ENCODE data around the gene SH3GL3. TPM values are rescaled to one million over a fixed set of nuclear protein-coding genes. Genes with fewer than 3 reads are reported as not detected.

The SH3GL3 gene
- total and polyA plus RNA-seq, 2 of the 8 experiments (the other 6 are each of a cell fraction or from before 2014, with no cell fraction given) = 14.1 to 19.1 TPM

DNA sequence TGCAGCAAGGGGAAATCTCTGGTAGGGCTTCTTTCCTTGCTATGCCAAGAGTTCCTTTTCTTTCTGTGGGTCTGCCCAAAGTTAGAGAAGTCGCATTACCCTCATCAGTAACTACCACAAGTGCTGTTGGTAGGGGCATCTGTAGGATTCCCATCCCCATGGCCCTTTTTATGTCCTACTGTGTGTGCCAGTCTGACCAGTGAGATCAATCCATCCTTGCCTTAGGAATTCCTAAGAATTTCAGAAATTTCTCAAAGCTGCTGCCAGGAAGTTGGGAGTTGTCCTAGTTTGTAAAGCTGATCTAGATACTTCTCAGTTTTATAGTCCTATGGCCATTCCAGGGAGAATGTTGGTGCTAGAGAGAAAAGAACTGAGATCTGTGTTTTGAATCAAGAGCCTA, 36.5 kb downstream of the SH3GL3 start:
- WGBS, 2 experiments (ENCODE audit: extremely low coverage in 1 of 2, insufficient coverage in 1 of 2, insufficient read length in 1 of 2, insufficient replicate concordance in 2 of 2, low coverage in 1 of 2, low lambda C conversion rate in 2 of 2, missing lambda C conversion rate in 1 of 2) = 90% methylated on average over 1 of the region's 1 CpG; no CpG with 5 or more reads in 1 of the 2 experiments
- no peaks in the 10 kb centered on the region for H3K23me2 ChIP-seq (ENCODE audit: low read depth, low read length)
- no peak overlapping the region for H3K9ac ChIP-seq (replicated peaks in 1 of 4; ENCODE audit: extremely low read depth in 1 of 4, low read depth in 3 of 4, low read length in 3 of 4)
- H3K18ac ChIP-seq (ENCODE audit: extremely low read depth, low read length) = no peak overlapping the region
- H3K27me3 ChIP-seq (replicated peaks in 1 of 4; ENCODE audit: control insufficient read depth in 3 of 4, extremely low read depth in 1 of 4, insufficient read depth in 3 of 4, low read length in 3 of 4) = no peaks in the 10 kb centered on the region
- no peak overlapping the region for H3K56ac ChIP-seq (replicated peaks; ENCODE audit: insufficient read length, low read depth, low read length)
- H3K36me3 ChIP-seq (ENCODE audit: control insufficient read depth in 2 of 4, insufficient read depth in 4 of 4, low read length in 3 of 4) = no peaks in the 10 kb centered on the region
- no peaks in the 10 kb centered on the region for H4K20me1 ChIP-seq (replicated peaks in 1 of 2; ENCODE audit: control insufficient read depth in 1 of 2, insufficient read depth in 2 of 2, low read length in 2 of 2)
- no peak overlapping the region for H2BK20ac ChIP-seq (ENCODE audit: low read length)
- FAIRE-seq (no peak), DNase-seq (ENCODE audit: low read depth in 1 of 2, low spot score in 2 of 2) (no peak)
- H3K27ac ChIP-seq (ENCODE audit: low read depth, low read length) = no peak overlapping the region
- no peak overlapping the region for H2AFZ ChIP-seq (ENCODE audit: low read length)
- H2BK5ac ChIP-seq (ENCODE audit: low read depth, low read length) = no peak overlapping the region
- CTCF ChIA-PET (ENCODE audit: partially characterized antibody) = interaction anchor here (0.7 to 1.7 kb wide), 2 partner anchors 37 to 45 kb away, joined by 3 read pairs; no protein-coding TSS in a partner anchor
- H4K8ac ChIP-seq (ENCODE audit: extremely low read depth, insufficient read depth, low read length) = no peak overlapping the region
- no peak overlapping the region for H3K4ac ChIP-seq (replicated peaks; ENCODE audit: insufficient read length, low read depth, low read length)
- H3K4me2 ChIP-seq (ENCODE audit: insufficient read depth in 1 of 2, low read depth in 2 of 2, low read length in 2 of 2) = no peak overlapping the region
- no peak overlapping the region for H3K14ac ChIP-seq (ENCODE audit: insufficient read length)
- H3K9me3 ChIP-seq (ENCODE audit: insufficient read depth in 2 of 2, low read depth in 1 of 2, low read length in 1 of 2) = peaks cover 3 to 9% of the 10 kb centered on the region in 2 experiments; a peak in 2 of 4 replicates
- H3K23ac ChIP-seq (ENCODE audit: insufficient read length) = no peak overlapping the region
- H3K79me2 ChIP-seq (ENCODE audit: control insufficient read depth in 1 of 2, insufficient read depth in 2 of 2, low read length in 2 of 2) = peaks cover 0 to 17% of the 10 kb centered on the region in 2 experiments; a peak in 1 of 4 replicates
- POLR2A ChIA-PET (ENCODE audit: partially characterized antibody) = no interaction called here
- no peak overlapping the region for H2BK15ac ChIP-seq (ENCODE audit: low read length)
- H3K4me3 ChIP-seq (ENCODE audit: extremely low read depth in 1 of 4, insufficient read depth in 2 of 4, low read depth in 3 of 4, low read length in 4 of 4) = no peak overlapping the region
- H4K91ac ChIP-seq (replicated peaks; ENCODE audit: insufficient read length, low read length) = no peak overlapping the region
- H2AK5ac ChIP-seq (ENCODE audit: low read depth, low read length) = no peak overlapping the region
- H3K79me1 ChIP-seq (ENCODE audit: low read depth, low read length) = no peaks in the 10 kb centered on the region; the same call in 1 of the 2 replicates
- H2BK12ac ChIP-seq (ENCODE audit: low read depth, low read length) = no peak overlapping the region
- peaks cover 0 to under 1% (median 0%) of the 10 kb centered on the region in 4 experiments; a peak in 1 of 7 replicates for H3K4me1 ChIP-seq (replicated peaks in 1 of 4; ENCODE audit: control insufficient read depth in 3 of 4, insufficient read depth in 4 of 4, low read length in 3 of 4)
- H2BK120ac ChIP-seq (replicated peaks; ENCODE audit: low read depth, low read length) = no peak overlapping the region
- H4K5ac ChIP-seq (ENCODE audit: insufficient read length, low read depth, low read length) = no peak overlapping the region
- TF ChIP-seq RAD21 (IDR thresholded peaks at IDR 0.05 in 1 of 2, conservative IDR thresholded peaks at IDR 0.05 in 1 of 2; ENCODE audit: low read depth in 2 of 2, low read length in 2 of 2) (no peak), HDAC6 (IDR thresholded peaks at IDR 0.05; ENCODE audit: low read depth, low read length) (no peak)
- TF ChIP-seq, protein P1, sequence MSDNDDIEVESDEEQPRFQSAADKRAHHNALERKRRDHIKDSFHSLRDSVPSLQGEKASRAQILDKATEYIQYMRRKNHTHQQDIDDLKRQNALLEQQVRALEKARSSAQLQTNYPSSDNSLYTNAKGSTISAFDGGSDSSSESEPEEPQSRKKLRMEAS (IDR thresholded peaks at IDR 0.05) = no peak

Measured in H1 (cell line).